Measurements from ENCODE around the gene PPM1D.
"Not testable (repeated sequence)": the region's sequence is repeated elsewhere in the genome, so short reads cannot be mapped to it uniquely, and the experiment has no call there.

Gene PPM1D

DNA sequence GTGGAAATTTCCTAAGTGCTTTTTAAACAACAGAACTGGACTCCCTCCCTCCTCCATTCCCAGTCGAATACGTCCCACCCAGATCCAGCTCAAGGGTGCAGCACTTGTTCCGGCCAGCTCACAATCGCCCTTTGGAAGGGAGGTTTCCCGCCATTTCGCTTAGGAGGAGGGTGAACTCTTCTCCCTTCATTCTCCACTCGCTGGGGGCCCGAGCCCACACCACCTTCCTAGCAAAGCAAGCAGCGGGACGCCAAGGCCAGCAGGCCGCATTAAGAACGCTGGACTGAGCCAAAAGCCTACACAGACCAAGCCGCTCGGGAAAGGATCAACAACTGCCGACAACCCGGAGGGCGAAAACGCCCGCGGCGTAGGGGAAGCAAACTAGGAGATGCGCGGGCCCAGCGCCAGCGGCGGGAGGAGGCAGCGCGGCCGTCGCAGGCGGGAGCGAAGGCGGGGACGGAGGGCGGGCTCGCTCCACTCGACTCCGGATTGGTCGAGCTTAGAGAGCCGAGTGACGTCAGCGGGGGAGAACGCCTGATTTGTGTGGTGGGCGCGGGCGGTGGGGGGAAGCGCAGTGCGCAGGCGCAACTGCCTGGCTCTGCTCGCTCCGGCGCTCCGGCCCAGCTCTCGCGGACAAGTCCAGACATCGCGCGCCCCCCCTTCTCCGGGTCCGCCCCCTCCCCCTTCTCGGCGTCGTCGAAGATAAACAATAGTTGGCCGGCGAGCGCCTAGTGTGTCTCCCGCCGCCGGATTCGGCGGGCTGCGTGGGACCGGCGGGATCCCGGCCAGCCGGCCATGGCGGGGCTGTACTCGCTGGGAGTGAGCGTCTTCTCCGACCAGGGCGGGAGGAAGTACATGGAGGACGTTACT, at the start of gene PPM1D:
Gene PPM1D, plus strand, starts transcription at position 574 of the 870 bp plus-strand sequence. Its CDS starts 222 bp downstream, at position 796.
- peak; percentile 100 for DNase-seq

DNA sequence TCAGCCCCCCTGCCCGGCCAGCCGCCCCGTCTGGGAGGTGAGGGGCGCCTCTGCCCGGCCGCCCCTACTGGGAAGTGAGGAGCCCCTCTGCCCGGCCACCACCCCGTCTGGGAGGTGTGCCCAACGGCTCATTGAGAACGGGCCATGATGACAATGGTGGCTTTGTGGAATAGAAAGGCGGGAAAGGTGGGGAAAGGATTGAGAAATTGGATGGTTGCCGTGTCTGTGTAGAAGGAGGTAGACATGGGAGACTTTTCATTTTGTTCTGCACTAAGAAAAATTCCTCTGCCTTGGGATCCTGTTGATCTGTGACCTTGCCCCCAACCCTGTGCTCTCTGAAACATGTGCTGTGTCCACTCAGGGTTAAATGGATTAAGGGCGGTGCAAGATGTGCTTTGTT, 47.7 kb upstream of the PPM1D start:
- DNase-seq = not testable (repeated sequence)

DNA sequence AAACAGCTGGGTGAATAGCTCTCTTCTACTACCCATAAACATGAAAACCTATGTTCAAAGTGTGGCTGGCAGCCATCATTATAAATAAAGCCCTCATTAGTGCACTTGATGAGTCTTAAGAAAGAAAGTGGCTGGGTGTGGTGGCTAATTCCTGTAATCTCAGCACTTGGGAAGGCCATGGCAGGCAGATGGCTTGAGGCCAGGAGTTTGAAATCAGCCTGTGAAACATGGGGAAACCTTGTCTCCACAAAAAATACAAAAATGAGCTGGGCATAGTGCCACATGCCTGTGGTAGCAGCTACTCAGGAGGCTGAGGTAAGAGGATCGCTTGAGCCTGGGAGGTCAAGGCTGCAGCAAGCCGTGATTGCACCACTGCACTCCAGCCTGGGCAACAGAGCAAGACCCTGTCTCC, 45.6 kb upstream of the PPM1D start:
- DNase-seq = no peak

- DNase-seq = no peak
These were observed 44.2 kb upstream of the PPM1D start for GRCh38 chr17:60555786-60556185.

- DNase-seq = no peak
These were observed 42.2 kb upstream of the PPM1D start for GRCh38 chr17:60557805-60558204.

- no peak for DNase-seq
These were observed 40.4 kb upstream of the PPM1D start for GRCh38 chr17:60559659-60559994.

GRCh38 chr17:60559995-60560859, 39.8 kb upstream of the PPM1D start:
- DNase-seq = no peak

DNA sequence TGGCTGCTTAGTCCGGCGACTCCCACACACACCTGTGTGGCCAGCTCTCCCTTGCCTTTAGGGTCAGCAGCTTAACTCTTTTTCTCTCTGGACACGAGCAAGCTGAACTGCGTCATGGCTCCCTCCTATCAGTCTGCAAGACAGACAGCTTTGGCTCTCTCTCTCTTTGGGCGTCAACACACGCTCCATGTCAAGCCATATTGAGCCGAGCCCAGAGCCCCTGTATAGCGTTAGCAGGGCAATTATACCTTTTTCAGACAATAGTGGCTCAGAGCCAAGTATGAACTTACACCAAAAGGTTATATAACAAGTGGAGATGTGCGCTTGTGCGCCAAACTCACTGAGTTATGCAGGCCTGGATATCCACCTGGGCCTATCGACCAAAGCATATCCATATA, 39.1 kb upstream of the PPM1D start:
- no peak for DNase-seq

DNA sequence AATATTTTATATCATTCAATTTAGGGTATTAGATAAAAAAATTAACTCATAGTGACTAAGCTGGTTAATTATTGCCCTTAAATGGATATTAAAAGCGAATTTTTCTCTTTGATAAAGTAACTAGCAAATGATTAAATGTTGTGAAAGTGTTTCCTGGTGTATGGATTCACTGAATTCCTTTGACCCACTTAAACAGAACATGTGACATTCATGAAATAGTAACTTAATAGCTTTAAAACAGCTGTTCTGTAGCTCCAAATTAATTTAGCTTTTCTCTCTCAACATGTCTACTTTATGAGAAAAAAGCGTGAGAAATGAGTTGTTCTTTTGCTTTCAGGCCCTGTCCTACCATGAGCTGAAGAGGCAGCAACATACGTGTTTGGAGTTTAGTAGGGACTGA, 37.6 kb upstream of the PPM1D start:
- DNase-seq = no peak

DNA sequence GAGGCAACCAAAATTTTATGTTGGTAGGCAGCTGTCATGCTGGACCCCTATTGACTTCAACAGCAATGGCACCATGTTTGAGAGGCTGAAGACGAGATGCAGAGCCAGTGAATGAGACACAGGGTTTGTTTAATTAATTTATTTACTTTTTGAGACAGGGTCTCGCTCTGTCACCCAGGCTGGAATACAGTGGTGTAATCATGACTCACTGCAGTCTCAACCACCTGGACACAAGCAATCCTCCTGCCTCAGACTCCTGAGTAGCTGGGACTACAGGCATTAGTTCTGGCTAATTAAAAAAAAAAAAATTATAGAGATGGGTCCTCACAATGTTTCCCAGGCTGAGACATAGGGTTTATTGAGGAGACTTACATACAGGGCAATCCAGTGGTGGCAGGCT, 36.2 kb upstream of the PPM1D start:
- no peak for DNase-seq

DNA sequence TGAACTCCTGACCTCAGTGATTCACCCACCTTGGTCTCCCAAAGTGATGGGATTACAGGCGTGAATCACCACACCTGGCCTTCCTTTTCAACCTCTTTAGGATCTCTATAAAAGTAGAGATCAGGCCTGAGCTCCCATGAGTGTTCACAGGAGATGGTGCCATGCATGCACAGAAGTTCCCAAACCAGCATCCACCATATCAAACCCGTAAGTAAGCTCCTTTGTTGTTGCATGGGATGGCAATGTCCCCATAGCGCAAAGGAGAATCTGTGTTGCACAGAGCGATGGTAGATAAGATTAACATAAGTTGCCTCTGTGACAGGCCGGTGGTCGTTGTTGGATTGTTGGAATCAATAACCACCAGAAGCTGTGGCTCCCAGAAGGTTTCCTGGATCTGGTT, 34.8 kb upstream of the PPM1D start:
- no peak for DNase-seq

DNA sequence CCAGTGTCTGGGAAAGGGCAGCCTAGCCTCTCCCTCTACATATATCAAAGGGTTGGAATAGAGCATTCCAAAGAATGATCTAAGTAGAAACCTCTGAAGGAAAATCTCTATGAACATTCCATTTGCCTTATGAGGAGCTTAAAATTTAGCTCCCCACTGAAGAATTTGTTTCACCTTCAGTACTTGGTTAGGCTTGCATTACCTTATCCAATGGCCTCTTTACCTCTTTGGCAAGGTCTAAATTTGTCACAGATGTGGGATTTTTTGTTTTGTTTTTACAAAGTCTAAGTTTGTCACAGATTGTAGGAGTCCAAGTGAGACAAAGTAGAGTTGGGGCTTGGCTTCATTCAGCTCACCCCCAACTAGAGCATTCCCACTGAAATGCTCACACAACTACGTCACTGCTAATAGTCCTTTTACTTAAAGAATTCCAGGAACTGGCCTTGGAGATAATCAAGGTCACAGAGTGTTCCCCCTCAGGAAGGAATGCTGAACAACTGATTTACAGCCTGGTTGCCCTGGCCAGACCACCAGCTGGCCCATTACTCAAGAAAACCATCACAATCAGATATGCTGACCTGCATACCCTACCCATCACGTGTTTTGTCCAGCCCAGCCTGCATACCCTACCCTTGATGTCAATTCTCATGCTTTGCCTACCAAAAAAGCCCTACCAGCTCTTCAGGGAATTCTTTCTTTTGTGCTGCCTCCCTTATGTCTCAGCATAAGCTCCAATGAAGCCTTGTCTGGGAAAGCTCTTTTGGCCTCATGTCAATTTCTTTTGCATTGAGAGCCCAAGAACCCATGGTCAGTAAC, 26.5 kb upstream of the PPM1D start:
- peak; percentile 97 for DNase-seq

- no peak for DNase-seq
These were observed 22.7 kb upstream of the PPM1D start for GRCh38 chr17:60577147-60577915.

DNA sequence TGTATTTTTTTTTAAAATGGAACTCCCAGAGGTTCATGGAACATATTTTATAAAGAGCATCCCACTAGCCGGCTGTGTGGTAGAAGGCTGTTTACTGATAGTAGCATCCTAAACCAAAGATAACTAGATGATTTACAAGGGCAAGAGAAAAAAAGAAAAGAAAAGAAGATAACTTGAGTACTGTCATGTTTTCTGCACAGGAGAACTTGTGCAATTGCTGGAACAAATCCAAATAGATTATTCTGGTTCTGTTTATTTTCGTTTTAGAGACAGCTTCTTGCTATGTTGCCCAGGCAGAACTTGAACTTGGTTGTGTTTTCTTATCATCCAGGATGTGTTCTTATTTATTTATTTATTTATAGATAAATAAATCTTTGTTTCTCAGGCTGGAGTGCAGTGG, 20.9 kb upstream of the PPM1D start:
- no peak for DNase-seq

DNA sequence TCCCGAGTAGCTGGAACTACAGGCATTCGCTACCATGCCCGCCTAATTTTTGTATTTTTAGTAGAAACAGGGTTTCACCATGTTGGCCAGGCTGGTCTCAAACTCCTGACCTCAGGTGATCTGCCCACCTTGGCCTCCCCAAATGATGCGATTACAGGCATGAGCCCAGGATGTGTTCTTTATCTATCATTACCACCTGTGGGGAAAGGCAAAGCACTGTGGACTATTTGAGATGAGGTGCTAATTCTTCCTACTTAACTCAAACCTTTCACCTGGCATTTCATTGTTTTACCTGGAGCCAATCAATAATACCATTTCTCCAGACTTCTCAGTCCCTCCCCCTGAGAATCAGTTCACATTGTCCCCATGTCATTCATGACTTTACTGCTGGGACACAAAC, 20.4 kb upstream of the PPM1D start:
- no peak for DNase-seq

GRCh38 chr17:60583008-60583407, 17.0 kb upstream of the PPM1D start:
- DNase-seq = no peak

DNA sequence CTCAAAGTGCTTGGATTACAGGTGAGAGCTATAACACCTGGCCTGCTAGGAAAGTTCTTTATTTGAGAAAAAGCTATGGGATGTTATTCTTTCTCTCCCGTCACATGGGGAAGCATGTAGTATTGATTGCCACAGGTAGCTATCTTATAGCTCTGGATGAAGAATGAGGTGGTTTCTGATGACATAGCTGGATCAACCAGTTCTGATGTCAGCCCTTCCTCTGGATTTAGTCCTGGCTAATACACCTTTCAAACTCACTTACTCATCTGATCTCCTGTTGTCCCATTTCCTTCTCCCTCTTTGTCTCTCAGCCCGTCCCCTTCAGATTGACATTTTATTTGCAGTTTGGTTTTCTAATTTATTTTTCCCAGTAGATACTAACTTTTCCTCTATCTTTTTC, 14.1 kb upstream of the PPM1D start:
- DNase-seq = no peak

GRCh38 chr17:60586288-60586974, 13.6 kb upstream of the PPM1D start:
- DNase-seq = peak; percentile 70

GRCh38 chr17:60590070-60590469, 9.9 kb upstream of the PPM1D start:
- no peak for DNase-seq

GRCh38 chr17:60592750-60593149, 7.2 kb upstream of the PPM1D start:
- DNase-seq = no peak

GRCh38 chr17:60593441-60594036, 6.5 kb upstream of the PPM1D start:
- DNase-seq = not testable (repeated sequence)

All from islet precursor cell (in vitro differentiated cells).